Subcutaneous abdominal adipose tissue (tissue), 5 donors: ENCODE data around the gene HSDL2.

Source experiments
- H3K27ac ChIP-seq: one replicate; pipeline ENCODE4 v1.7.0; 2013; ENCODE audit warnings: low read depth, mild to moderate bottlenecking, inconsistent platforms, low read length, moderate library complexity
- H3K27me3 ChIP-seq, 5 donors: one replicate each; pipeline ENCODE4 v1.7.0; 2013; ENCODE audit warnings: low read length in 5 of 5, inconsistent platforms in 1 of 5; ENCODE audit not compliant: control insufficient read depth in 5 of 5, insufficient read depth in 4 of 5
- H3K36me3 ChIP-seq, 5 donors: one replicate each; pipeline ENCODE4 v1.7.0; 2013; ENCODE audit warnings: low read length in 5 of 5; ENCODE audit not compliant: control insufficient read depth in 5 of 5, insufficient read depth in 5 of 5
- H3K4me1 ChIP-seq, 5 donors: one replicate each; pipeline ENCODE4 v1.7.0; 2013; ENCODE audit warnings: low read length in 5 of 5, mild to moderate bottlenecking in 3 of 5, moderate library complexity in 1 of 5; ENCODE audit not compliant: control insufficient read depth in 5 of 5, insufficient read depth in 5 of 5
- H3K4me3 ChIP-seq, 5 donors: one replicate each; pipeline ENCODE4 v1.7.0; 2013; ENCODE audit warnings: low read length in 5 of 5, low read depth in 1 of 5
- H3K9ac ChIP-seq, 5 donors: one replicate each; pipeline ENCODE4 v1.7.0; 2013; ENCODE audit warnings: low read length in 5 of 5, mild to moderate bottlenecking in 4 of 5, moderate library complexity in 3 of 5
- H3K9me3 ChIP-seq, 5 donors: one replicate each; pipeline ENCODE4 v1.7.0; 2013; ENCODE audit warnings: low read length in 5 of 5; ENCODE audit not compliant: control insufficient read depth in 5 of 5
- donor health status: healthy.
- donor health status: healthy.
- donor health status: healthy.
- donor health status: healthy.
- donor health status: healthy.

Gene HSDL2

GRCh38 chr9:112377684-112378327 lies 2.1 kb upstream of the HSDL2 start:
- Histone ChIP-seq H3K27me3 (no peaks in the 10 kb centered on the region), H3K9ac (peak overlapping the region in 2 of 5 donors; percentile 95), H3K27ac (no peak overlapping the region), H3K9me3 (no peaks in the 10 kb centered on the region), H3K36me3 (no peaks in the 10 kb centered on the region), H3K4me3 (peak overlapping the region in 4 of 5 donors; percentile 1 to 97 (median 85)), H3K4me1 (peaks cover 0 to 44% (median 43%) of the 10 kb centered on the region in 5 donors)

GRCh38 chr9:112378328-112379176 lies 1.4 kb upstream of the HSDL2 start:
- H3K9ac ChIP-seq: peak overlapping the region; percentile 79 to 95 (median 94)
- H3K4me1 ChIP-seq: peaks cover 0 to 50% (median 46%) of the 10 kb centered on the region in 5 donors
- H3K27me3 ChIP-seq: no peaks in the 10 kb centered on the region
- H3K4me3 ChIP-seq: peak overlapping the region; percentile 77 to 97 (median 91)
- H3K9me3 ChIP-seq: no peaks in the 10 kb centered on the region
- H3K36me3 ChIP-seq: no peaks in the 10 kb centered on the region
- H3K27ac ChIP-seq: peak overlapping the region; percentile 99

- H3K27me3 ChIP-seq: no peaks in the 10 kb centered on the region
- H3K9me3 ChIP-seq: no peaks in the 10 kb centered on the region
- no peaks in the 10 kb centered on the region for H3K36me3 ChIP-seq
- H3K4me3 ChIP-seq: peak overlapping the region; percentile 77 to 97 (median 91)
- H3K4me1 ChIP-seq: peaks cover 0 to 59% (median 55%) of the 10 kb centered on the region in 5 donors
- H3K27ac ChIP-seq: peak overlapping the region; percentile 99
- H3K9ac ChIP-seq: peak overlapping the region; percentile 79 to 97 (median 94)
Observed at GRCh38 chr9:112379177-112380101, 469 bp upstream of the HSDL2 start.

- Histone ChIP-seq H3K9ac (peak overlapping the region; percentile 73 to 97 (median 92)), H3K27me3 (no peaks in the 10 kb centered on the region), H3K9me3 (no peaks in the 10 kb centered on the region), H3K4me3 (peak overlapping the region; percentile 77 to 91 (median 82)), H3K36me3 (no peaks in the 10 kb centered on the region), H3K4me1 (peaks cover 0 to 66% (median 60%) of the 10 kb centered on the region in 5 donors), H3K27ac (peak overlapping the region; percentile 99)
Observed at GRCh38 chr9:112380825-112381221, 915 bp downstream of the HSDL2 start.

- H3K9me3 ChIP-seq: no peaks in the 10 kb centered on the region
- peaks cover 0 to 63% (median 57%) of the 10 kb centered on the region in 5 donors for H3K4me1 ChIP-seq
- H3K27ac ChIP-seq: peak overlapping the region; percentile 99
- no peaks in the 10 kb centered on the region for H3K27me3 ChIP-seq
- no peak overlapping the region for H3K4me3 ChIP-seq
- H3K9ac ChIP-seq: no peak overlapping the region
- H3K36me3 ChIP-seq: no peaks in the 10 kb centered on the region
Observed at GRCh38 chr9:112382066-112382465, 2.2 kb downstream of the HSDL2 start.

- H3K4me1 ChIP-seq: peaks cover 0 to 57% (median 50%) of the 10 kb centered on the region in 5 donors
- peak overlapping the region in 1 of 5 donors; percentile 27 for H3K4me3 ChIP-seq
Observed at GRCh38 chr9:112382501-112383364, 2.8 kb downstream of the HSDL2 start.

GRCh38 chr9:112384219-112384618 lies 4.3 kb downstream of the HSDL2 start:
- Histone ChIP-seq H3K4me1 (peaks cover 0 to 44% (median 38%) of the 10 kb centered on the region in 5 donors), H3K9ac (peak overlapping the region in 2 of 5 donors; percentile 68 to 72)

More at GRCh38 chr9:112382501-112383364, 2.8 kb downstream of the HSDL2 start:
- no peak overlapping the region for H3K9ac ChIP-seq
- H3K9me3 ChIP-seq: no peaks in the 10 kb centered on the region
- H3K27ac ChIP-seq: peak overlapping the region; percentile 99
- no peaks in the 10 kb centered on the region for H3K27me3 ChIP-seq
- H3K36me3 ChIP-seq: peaks cover 0 to 5% (median 0%) of the 10 kb centered on the region in 5 donors

GRCh38 chr9:112384690-112385089 lies 4.8 kb downstream of the HSDL2 start:
- Histone ChIP-seq H3K9me3 (no peaks in the 10 kb centered on the region), H3K4me1 (peaks cover 0 to 44% (median 38%) of the 10 kb centered on the region in 5 donors), H3K27me3 (no peaks in the 10 kb centered on the region), H3K27ac (peak overlapping the region; percentile 73), H3K4me3 (peak overlapping the region in 1 of 5 donors; percentile 22), H3K36me3 (peaks cover 0 to 6% (median 0%) of the 10 kb centered on the region in 5 donors), H3K9ac (peak overlapping the region in 2 of 5 donors; percentile 68 to 72)

More at GRCh38 chr9:112384219-112384618, 4.3 kb downstream of the HSDL2 start:
- H3K27me3 ChIP-seq: no peaks in the 10 kb centered on the region
- no peaks in the 10 kb centered on the region for H3K9me3 ChIP-seq
- H3K4me3 ChIP-seq: peak overlapping the region in 1 of 5 donors; percentile 22
- H3K27ac ChIP-seq: peak overlapping the region; percentile 73
- H3K36me3 ChIP-seq: peaks cover 0 to 6% (median 0%) of the 10 kb centered on the region in 5 donors
